Activated CD8-positive, alpha-beta memory T cell treated with anti-CD3 and anti-CD28 coated beads, Interleukin-2, amount 50 U/mL, for 48 hours (primary cell): ENCODE data around the gene GPX7.
A peak's percentile ranks its signal among the peaks of the same experiment; 100 is the strongest.

Experiments
- DNase-seq: peaks from one replicate; pipeline ENCODE4 v3.0.0-alpha.2; 2020

GPX7 gene

GRCh38 chr1:52631759-52632331, 29.7 kb downstream of the GPX7 start:
- peak; percentile 58 for DNase-seq

- DNase-seq = peak; percentile 78
Measured at GRCh38 chr1:52632732-52633290, 30.6 kb downstream of the GPX7 start, which contains the start of gene SHISAL2A. SHISAL2A (plus strand) TSS chr1:52633168; CDS start chr1:52633494, 326 bp downstream.

GRCh38 chr1:52633291-52633754, 31.2 kb downstream of the GPX7 start:
- DNase-seq = peak; percentile 76

- peak; percentile 59 for DNase-seq
Measured at GRCh38 chr1:52634111-52634510, 31.9 kb downstream of the GPX7 start.

GRCh38 chr1:52635321-52636089, 33.3 kb downstream of the GPX7 start:
- DNase-seq = peak; percentile 48

GRCh38 chr1:52636721-52637695, 34.8 kb downstream of the GPX7 start:
- peak; percentile 81 for DNase-seq

GRCh38 chr1:52637946-52638345, 35.8 kb downstream of the GPX7 start:
- DNase-seq = peak; percentile 46

GRCh38 chr1:52640697-52641096, 38.5 kb downstream of the GPX7 start:
- DNase-seq = peak; percentile 38

- DNase-seq = peak; percentile 44
Measured at GRCh38 chr1:52641307-52641706, 39.1 kb downstream of the GPX7 start.

GRCh38 chr1:52645261-52645660, 43.1 kb downstream of the GPX7 start:
- DNase-seq = peak; percentile 3

- no peak for DNase-seq
Measured at GRCh38 chr1:52651904-52652303, 49.7 kb downstream of the GPX7 start.

- DNase-seq = no peak
Measured at GRCh38 chr1:52653207-52653849, 51.2 kb downstream of the GPX7 start.

GRCh38 chr1:52654063-52654462, 51.9 kb downstream of the GPX7 start:
- DNase-seq = no peak

- DNase-seq = no peak
Measured at GRCh38 chr1:52657702-52658101, 55.5 kb downstream of the GPX7 start.
